ENCODE measurements around the gene PRPSAP1. TPM values are rescaled to one million over a fixed set of nuclear protein-coding genes. Genes with fewer than 3 reads are reported as not detected.

Gene PRPSAP1
- total RNA-seq, 1 donor from 2014 or later, result 69.7 TPM

- Mint-ChIP-seq H3K27ac (ENCODE audit: unreplicated experiment) (no peak overlapping the region), H3K4me3 (ENCODE audit: unreplicated experiment) (no peak overlapping the region), H3K36me3 (ENCODE audit: unreplicated experiment) (no peaks in the 10 kb centered on the region), H3K9me3 (ENCODE audit: unreplicated experiment) (no peaks in the 10 kb centered on the region), H3K27me3 (ENCODE audit: unreplicated experiment) (no peaks in the 10 kb centered on the region), H3K4me1 (ENCODE audit: unreplicated experiment) (peaks cover 32% of the 10 kb centered on the region)
- TF ChIP-seq CTCF (IDR thresholded peaks at IDR 0.05), result no peak
- DNase-seq (ENCODE audit: extremely low spot score, unreplicated experiment), result no peak
Measured at GRCh38 chr17:76356803-76357456, 3.2 kb upstream of the PRPSAP1 start.

GRCh38 chr17:76354747-76355310 lies 1.1 kb upstream of the PRPSAP1 start:
- Mint-ChIP-seq H3K27me3 (ENCODE audit: unreplicated experiment) (no peaks in the 10 kb centered on the region), H3K27ac (ENCODE audit: unreplicated experiment) (no peak overlapping the region), H3K4me3 (ENCODE audit: unreplicated experiment) (peak overlapping the region; percentile 56), H3K9me3 (ENCODE audit: unreplicated experiment) (no peaks in the 10 kb centered on the region), H3K36me3 (ENCODE audit: unreplicated experiment) (no peaks in the 10 kb centered on the region), H3K4me1 (ENCODE audit: unreplicated experiment) (peaks cover 29% of the 10 kb centered on the region)
- no peak for TF ChIP-seq CTCF (IDR thresholded peaks at IDR 0.05)
- no peak for DNase-seq (ENCODE audit: extremely low spot score, unreplicated experiment)

DNA sequence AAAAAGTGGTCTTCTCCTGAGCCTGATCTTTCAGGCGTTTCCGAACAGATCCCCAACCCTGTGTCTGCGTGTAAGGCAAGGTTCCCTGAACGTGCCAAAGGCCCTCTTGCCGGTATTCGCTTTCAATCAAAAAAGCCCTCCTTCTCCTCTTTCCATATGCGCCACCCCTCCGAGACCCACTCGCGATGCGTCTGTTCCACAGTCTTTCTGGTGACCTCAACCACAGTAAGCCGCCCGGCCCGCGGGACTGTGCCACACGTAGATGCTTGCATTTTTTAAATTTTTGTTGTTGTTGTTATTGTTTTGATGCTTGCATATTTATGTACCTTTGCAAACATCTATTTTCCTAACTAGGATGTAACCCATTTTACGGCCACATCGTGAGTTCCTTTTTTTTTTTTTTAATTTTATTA lies 607 bp upstream of the PRPSAP1 start:
- Mint-ChIP-seq H3K27ac (ENCODE audit: unreplicated experiment) (peak overlapping the region; percentile 99), H3K9me3 (ENCODE audit: unreplicated experiment) (no peaks in the 10 kb centered on the region), H3K36me3 (ENCODE audit: unreplicated experiment) (no peaks in the 10 kb centered on the region), H3K4me1 (ENCODE audit: unreplicated experiment) (peaks cover 29% of the 10 kb centered on the region), H3K27me3 (ENCODE audit: unreplicated experiment) (no peaks in the 10 kb centered on the region), H3K4me3 (ENCODE audit: unreplicated experiment) (peak overlapping the region; percentile 93)
- no peak for TF ChIP-seq CTCF (IDR thresholded peaks at IDR 0.05)
- no peak for DNase-seq (ENCODE audit: extremely low spot score, unreplicated experiment)

GRCh38 chr17:76353004-76353598 lies 615 bp downstream of the PRPSAP1 start:
- no peak for TF ChIP-seq CTCF (IDR thresholded peaks at IDR 0.05)

GRCh38 chr17:76351526-76352071 lies 2.1 kb downstream of the PRPSAP1 start:
- Mint-ChIP-seq H3K4me3 (ENCODE audit: unreplicated experiment) (peak overlapping the region; percentile 93), H3K4me1 (ENCODE audit: unreplicated experiment) (peaks cover 29% of the 10 kb centered on the region), H3K9me3 (ENCODE audit: unreplicated experiment) (no peaks in the 10 kb centered on the region), H3K36me3 (ENCODE audit: unreplicated experiment) (peaks cover 10% of the 10 kb centered on the region), H3K27me3 (ENCODE audit: unreplicated experiment) (no peaks in the 10 kb centered on the region), H3K27ac (ENCODE audit: unreplicated experiment) (peak overlapping the region; percentile 88)
- TF ChIP-seq CTCF (IDR thresholded peaks at IDR 0.05), result no peak
- no peak for DNase-seq (ENCODE audit: extremely low spot score, unreplicated experiment)

More at GRCh38 chr17:76353004-76353598, 615 bp downstream of the PRPSAP1 start:
- no peaks in the 10 kb centered on the region for H3K36me3 Mint-ChIP-seq (ENCODE audit: unreplicated experiment)
- peak overlapping the region; percentile 93 for H3K4me3 Mint-ChIP-seq (ENCODE audit: unreplicated experiment)
- peaks cover 29% of the 10 kb centered on the region for H3K4me1 Mint-ChIP-seq (ENCODE audit: unreplicated experiment)
- no peak for DNase-seq (ENCODE audit: extremely low spot score, unreplicated experiment)
- H3K27ac Mint-ChIP-seq (ENCODE audit: unreplicated experiment), result peak overlapping the region; percentile 88
- no peaks in the 10 kb centered on the region for H3K27me3 Mint-ChIP-seq (ENCODE audit: unreplicated experiment)
- H3K9me3 Mint-ChIP-seq (ENCODE audit: unreplicated experiment), result no peaks in the 10 kb centered on the region
